Astrocyte (in vitro differentiated cells and primary cell): ENCODE measurements around the gene HSPB7.

Experiments
- CTCF ChIP-seq: IDR thresholded peaks from 2 replicates; pipeline ENCODE4 v1.5.1; 2011; ENCODE audit warnings: low read depth, mild to moderate bottlenecking, inconsistent platforms, low read length, moderate library complexity; ENCODE audit not compliant: insufficient read depth
- EZH2 ChIP-seq: IDR thresholded peaks from 2 replicates; pipeline ENCODE4 v1.6.1; 2012; ENCODE audit warnings: mild to moderate bottlenecking, low read length, inconsistent platforms; ENCODE audit not compliant: insufficient read depth

- TF ChIP-seq CTCF (no peak), EZH2 (no peak)
Measured at GRCh38 chr1:16019644-16020277, 1.9 kb upstream of the HSPB7 start.
